Endothelial cell (in vitro differentiated cells): Measurements from ENCODE around the gene PLCG1. TPM values are rescaled to one million over a fixed set of nuclear protein-coding genes. Genes with fewer than 3 reads are reported as not detected.

Experiments used
- DNase-seq: peaks from one replicate; pipeline ENCODE4 v3.0.0; 2021; ENCODE audit warnings: low spot score
- H3K27ac Mint-ChIP-seq: one replicate; pipeline ENCODE4 v1.8.0; 2021; ENCODE audit warnings: mixed read lengths, inconsistent platforms; ENCODE audit not compliant: unreplicated experiment
- H3K27me3 Mint-ChIP-seq: one replicate; pipeline ENCODE4 v1.8.0; 2021; ENCODE audit warnings: mild to moderate bottlenecking, moderate library complexity, mixed read lengths, inconsistent platforms; ENCODE audit not compliant: unreplicated experiment
- H3K36me3 Mint-ChIP-seq: one replicate; pipeline ENCODE4 v1.8.0; 2021; ENCODE audit warnings: mild to moderate bottlenecking, low read depth, mixed read lengths, inconsistent platforms; ENCODE audit not compliant: unreplicated experiment
- H3K4me1 Mint-ChIP-seq: one replicate; pipeline ENCODE4 v1.8.0; 2021; ENCODE audit warnings: mild to moderate bottlenecking, mixed read lengths, inconsistent platforms; ENCODE audit not compliant: unreplicated experiment
- H3K4me3 Mint-ChIP-seq: one replicate; pipeline ENCODE4 v1.8.0; 2021; ENCODE audit warnings: mild to moderate bottlenecking, mixed read lengths, inconsistent platforms; ENCODE audit not compliant: unreplicated experiment
- H3K9me3 Mint-ChIP-seq: one replicate; pipeline ENCODE4 v1.8.0; 2021; ENCODE audit warnings: mixed read lengths, inconsistent platforms; ENCODE audit not compliant: unreplicated experiment
- CTCF ChIP-seq: fragments of 200-600 bp; sonication (generic); IDR thresholded peaks from one replicate; pipeline ENCODE4 v1.5.0; 2021; ENCODE audit warnings: antibody characterized with exemption; ENCODE audit not compliant: unreplicated experiment
- total RNA-seq: library from RNA; stranded (reverse); fragmentation: NEBNext Ultra II Directional; extraction: Animal tissue kit (Norgen Biotek cat#: 25700); gene quantifications from one replicate; pipeline ENCODE4 v1.2.1, GENCODE V29; 2021; ENCODE audit not compliant: unreplicated experiment

The PLCG1 gene
- total RNA-seq, 1 donor from 2014 or later, result 456 TPM

- Mint-ChIP-seq H3K4me1 (no peaks in the 10 kb centered on the region), H3K27ac (no peak overlapping the region), H3K27me3 (peaks cover 2% of the 10 kb centered on the region), H3K9me3 (no peaks in the 10 kb centered on the region), H3K4me3 (no peak overlapping the region), H3K36me3 (no peaks in the 10 kb centered on the region)
- TF ChIP-seq CTCF, result no peak
- no peak for DNase-seq
These were observed 84.4 kb downstream of the PLCG1 start for GRCh38 chr20:41221614-41222218.

- TF ChIP-seq CTCF, result no peak
- no peak overlapping the region for H3K27ac Mint-ChIP-seq
- no peaks in the 10 kb centered on the region for H3K4me1 Mint-ChIP-seq
- no peak overlapping the region for H3K4me3 Mint-ChIP-seq
- peaks cover 2% of the 10 kb centered on the region for H3K27me3 Mint-ChIP-seq
- H3K36me3 Mint-ChIP-seq, result no peaks in the 10 kb centered on the region
- DNase-seq, result no peak
- H3K9me3 Mint-ChIP-seq, result no peaks in the 10 kb centered on the region
These were observed 85.0 kb downstream of the PLCG1 start for GRCh38 chr20:41222296-41222695.

- no peaks in the 10 kb centered on the region for H3K36me3 Mint-ChIP-seq
- TF ChIP-seq CTCF, result no peak
- H3K27me3 Mint-ChIP-seq, result peaks cover 2% of the 10 kb centered on the region
- H3K9me3 Mint-ChIP-seq, result no peaks in the 10 kb centered on the region
- peaks cover 1% of the 10 kb centered on the region for H3K4me1 Mint-ChIP-seq
- H3K4me3 Mint-ChIP-seq, result no peak overlapping the region
- no peak overlapping the region for H3K27ac Mint-ChIP-seq
- no peak for DNase-seq
These were observed 85.4 kb downstream of the PLCG1 start for GRCh38 chr20:41222703-41223102.

- Mint-ChIP-seq H3K9me3 (no peaks in the 10 kb centered on the region), H3K27me3 (peaks cover 2% of the 10 kb centered on the region), H3K27ac (no peak overlapping the region), H3K4me1 (peaks cover 5% of the 10 kb centered on the region), H3K4me3 (no peak overlapping the region), H3K36me3 (no peaks in the 10 kb centered on the region)
- TF ChIP-seq CTCF, result no peak
- DNase-seq, result no peak
These were observed 85.8 kb downstream of the PLCG1 start for GRCh38 chr20:41223112-41223511.

GRCh38 chr20:41224281-41224680 is 86.9 kb downstream of the PLCG1 start:
- no peaks in the 10 kb centered on the region for H3K9me3 Mint-ChIP-seq
- H3K4me1 Mint-ChIP-seq, result peaks cover 15% of the 10 kb centered on the region
- no peak overlapping the region for H3K27ac Mint-ChIP-seq
- no peak for TF ChIP-seq CTCF
- no peak for DNase-seq
- peaks cover 2% of the 10 kb centered on the region for H3K27me3 Mint-ChIP-seq
- no peak overlapping the region for H3K4me3 Mint-ChIP-seq
- no peaks in the 10 kb centered on the region for H3K36me3 Mint-ChIP-seq
